Endometrial microvascular endothelial cells (primary cell): ENCODE measurements around the gene ITSN1. TPM values are rescaled to one million over a fixed set of nuclear protein-coding genes. Genes with fewer than 3 reads are reported as not detected.
"Not testable (repeated sequence)": the region's sequence is repeated elsewhere in the genome, so short reads cannot be mapped to it uniquely, and the experiment has no call there.

Experiments used
- in situ Hi-C: cut with HindIII; loops from 2 replicates; pipeline ENCODE4 v1.10.0; 2017; ENCODE audit warnings: low sequenced_read_pairs, low pct_unique_long_range_greater_than_20kb; ENCODE audit errors: inconsistent ontology term
- total RNA-seq: library from RNA; depleted of rRNA; stranded (reverse); fragments of >200 nt; gene quantifications from one replicate; pipeline ENCODE4 v1.2.3, GENCODE V29; 2015; ENCODE audit errors: inconsistent ontology term

ITSN1 gene
- total RNA-seq, result 54.2 TPM

DNA sequence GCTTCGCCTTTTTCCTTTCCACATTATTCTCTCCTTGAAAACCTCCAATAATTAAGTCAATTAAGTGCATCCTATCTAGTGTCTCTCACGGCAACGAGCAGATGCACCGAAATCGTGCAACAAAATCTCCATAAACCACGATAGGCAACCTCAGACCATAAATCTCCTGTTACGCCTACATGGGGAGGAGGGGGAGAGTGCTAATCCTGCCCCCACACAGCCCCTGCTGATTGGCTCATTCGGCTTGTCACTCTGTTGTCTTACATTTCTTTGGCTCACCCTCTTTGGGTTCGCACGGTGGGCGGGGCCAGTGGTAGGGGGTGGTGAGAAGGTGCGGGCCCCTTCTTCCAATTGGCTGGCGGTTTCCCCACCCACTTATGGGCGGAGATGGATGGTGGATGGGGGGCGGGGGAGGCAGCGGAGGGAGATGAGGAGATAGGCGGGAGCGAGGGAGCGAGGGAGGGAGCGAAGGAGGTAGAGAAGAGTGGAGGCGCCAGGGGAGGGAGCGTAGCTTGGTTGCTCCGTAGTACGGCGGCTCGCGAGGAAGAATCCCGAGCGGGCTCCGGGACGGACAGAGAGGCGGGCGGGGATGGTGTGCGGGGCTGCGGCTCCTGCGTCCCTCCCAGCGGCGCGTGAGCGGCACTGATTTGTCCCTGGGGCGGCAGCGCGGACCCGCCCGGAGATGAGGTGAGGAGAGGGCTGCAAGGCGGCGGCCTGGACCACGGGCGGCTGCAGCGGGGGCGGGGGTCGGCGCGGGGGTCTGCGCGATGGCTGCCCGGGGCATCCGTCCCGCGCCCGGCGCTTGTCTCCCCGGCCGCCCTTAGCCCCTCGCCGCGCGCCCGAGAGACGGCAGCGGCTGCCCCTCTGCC, at the start of gene ITSN1:
TSS of gene ITSN1 (plus strand) at position 475 of the 869 bp plus-strand sequence. CDS start 76,328 bp downstream, outside the sequence.
- in situ Hi-C loops, result no loop called here

DNA sequence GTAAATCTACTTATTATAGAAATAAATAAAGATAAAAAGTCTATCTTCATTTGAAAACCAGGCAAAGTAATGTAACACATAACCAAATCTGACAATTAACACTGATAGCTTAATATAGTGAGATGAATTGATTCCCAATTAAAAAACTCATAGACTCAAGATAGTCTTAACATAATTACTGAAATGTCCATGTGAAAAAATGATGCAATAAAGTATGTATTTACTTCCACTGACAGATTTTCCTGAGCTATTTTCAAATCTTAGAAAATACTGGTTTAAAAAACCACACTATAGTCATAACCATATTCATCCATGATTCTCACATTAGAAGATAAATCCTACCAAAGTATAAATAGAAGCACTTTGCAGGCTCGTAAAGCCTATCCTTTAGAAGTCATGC, 44.2 kb upstream of the ITSN1 start:
- in situ Hi-C loops, result no loop called here

DNA sequence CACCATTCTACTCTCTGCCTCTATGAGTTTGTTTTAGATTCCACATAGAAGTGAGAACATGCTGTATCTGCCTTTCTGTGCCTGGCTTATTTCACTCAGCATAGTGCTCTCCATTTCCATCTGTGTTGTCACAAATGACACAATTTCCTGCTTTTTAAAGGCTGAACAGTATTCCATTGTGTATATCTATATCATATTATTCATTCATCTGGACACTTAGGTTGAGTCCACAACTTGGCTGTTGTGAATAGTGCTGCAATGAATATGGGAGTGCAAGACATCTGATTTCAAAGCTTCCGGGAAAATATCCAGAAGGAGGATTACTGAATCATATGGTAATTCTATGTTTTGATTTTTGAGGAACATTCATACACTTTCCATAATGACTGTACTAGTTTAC, 33.7 kb upstream of the ITSN1 start:
- in situ Hi-C loops, result no loop called here

DNA sequence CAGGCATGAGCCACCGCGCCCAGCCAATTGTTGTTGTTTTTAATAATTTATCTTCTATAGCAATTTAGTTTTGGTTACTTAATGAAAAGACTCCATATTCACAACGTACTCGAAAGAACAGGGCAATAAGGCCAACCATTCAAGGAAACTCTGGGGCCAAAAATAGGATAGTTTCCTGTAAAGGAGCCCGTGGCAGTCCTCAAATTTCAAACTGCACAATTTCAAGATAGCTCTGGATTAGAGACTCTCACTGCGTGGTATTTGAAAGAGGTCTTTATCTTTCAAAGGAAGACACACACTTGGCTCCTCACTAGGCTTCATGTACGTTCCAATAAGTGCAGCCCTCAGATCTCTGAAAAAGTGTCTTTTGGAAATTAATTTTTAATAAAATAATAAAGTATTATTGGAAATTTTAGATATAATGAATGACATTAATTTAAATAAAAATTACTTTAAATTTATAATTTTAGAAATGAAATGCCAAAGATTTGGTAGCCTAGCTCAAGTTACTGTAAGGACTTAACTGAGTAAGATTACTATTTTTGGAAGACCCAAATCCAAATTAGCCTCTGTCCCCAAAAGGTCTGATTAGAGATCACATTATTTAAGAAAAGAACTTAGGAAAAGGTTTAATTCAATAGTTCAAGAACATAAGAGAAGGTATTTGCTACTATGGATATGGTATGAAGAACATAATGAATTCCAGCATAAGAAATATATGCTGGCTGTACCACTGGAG, 31.1 kb upstream of the ITSN1 start:
- in situ Hi-C loops, result no loop called here

DNA sequence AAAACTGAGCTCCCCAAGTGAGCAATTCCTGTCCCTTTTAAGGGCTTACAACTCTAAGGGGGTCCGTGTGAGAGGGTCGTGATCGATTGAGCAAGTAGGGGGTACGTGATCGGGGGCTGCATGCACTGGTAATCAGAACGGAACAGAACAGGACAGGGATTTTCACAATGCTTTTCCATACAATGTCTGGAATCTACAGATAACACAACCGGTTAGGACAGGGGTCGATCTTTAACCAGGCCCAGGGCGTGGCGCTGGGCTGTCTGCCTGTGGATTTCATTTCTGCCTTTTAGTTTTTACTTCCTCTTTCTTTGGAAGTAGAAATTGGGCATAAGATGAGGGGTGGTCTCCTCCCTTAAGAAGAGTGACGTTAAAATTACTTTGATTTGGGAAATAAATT, 24.7 kb upstream of the ITSN1 start:
- in situ Hi-C loops, result not testable (repeated sequence)

DNA sequence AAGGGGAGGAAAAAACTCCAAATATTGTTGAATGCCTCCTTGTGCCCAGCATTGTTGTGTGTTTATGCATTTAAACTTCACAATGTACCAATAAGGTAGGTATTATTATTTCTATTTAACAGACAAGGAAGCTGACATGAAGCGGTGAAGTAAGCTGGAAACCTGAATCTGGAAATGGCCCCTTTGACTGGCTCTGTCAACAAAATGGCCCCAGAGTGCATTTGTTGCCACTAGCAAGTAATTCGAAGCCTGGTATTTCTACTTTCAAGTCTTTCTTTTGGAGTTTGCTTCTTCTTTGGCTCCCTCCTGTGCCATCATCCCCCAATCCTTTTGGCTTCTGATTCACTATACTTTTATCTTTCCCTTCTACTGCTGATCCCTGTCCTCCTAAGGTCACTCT, 23.9 kb upstream of the ITSN1 start:
- in situ Hi-C loops, result no loop called here

DNA sequence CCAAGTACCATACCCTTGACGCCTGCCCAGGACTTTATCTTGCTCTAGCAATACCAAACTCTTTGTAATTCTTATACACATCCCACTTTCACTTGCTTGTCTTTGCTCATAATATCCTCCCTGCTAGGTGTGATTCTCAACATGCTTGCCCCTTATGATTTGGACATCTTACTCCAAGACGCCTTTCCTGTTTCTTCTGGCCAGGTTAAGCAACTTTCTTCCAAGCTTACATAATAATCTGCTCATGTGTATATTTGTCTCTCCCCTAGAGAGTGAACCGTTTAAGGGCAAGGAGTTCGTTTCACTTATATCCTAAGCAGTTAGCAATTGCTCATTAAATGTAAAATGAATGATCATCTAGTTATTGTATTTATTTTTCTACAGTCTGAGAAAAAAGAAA, 22.6 kb upstream of the ITSN1 start:
- in situ Hi-C loops, result no loop called here

DNA sequence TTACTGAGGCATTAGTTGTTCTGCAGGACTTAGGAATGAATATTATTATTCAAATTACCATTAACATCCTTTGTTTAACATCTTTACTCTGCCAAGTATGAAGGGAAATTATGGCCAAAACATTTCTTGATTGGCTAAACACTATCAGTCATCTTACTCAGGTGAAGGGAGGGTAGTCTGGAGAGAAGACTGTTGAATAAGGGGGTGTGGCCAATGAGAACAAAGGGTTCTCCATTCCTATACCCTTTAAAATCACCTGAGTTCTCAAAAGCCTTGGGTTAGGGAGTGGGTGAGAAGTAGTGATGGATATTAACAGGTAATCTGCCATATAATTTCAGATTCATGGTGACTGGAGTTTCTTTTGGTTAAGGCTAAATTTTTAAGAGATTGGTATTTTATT, 20.0 kb upstream of the ITSN1 start:
- in situ Hi-C loops, result no loop called here

DNA sequence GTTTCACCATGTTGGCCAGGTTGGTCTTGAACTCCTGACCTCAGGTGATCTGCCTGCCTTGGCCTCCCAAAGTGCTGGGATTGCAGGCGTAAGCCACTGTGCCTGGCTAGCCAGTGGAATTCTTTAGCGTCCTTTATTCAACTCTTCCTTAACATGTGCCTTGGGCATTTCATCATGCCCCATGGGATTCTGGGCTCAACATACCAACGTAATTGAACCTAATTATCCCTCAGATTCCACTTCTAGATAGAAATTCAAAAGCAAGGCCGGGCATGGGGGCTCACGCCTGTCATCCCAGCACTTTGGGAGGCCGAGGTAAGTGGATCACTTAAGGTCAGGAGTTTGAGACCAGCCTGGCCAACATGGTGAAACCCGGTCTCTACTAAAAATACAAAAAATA, 16.1 kb upstream of the ITSN1 start:
- in situ Hi-C loops, result not testable (repeated sequence)

DNA sequence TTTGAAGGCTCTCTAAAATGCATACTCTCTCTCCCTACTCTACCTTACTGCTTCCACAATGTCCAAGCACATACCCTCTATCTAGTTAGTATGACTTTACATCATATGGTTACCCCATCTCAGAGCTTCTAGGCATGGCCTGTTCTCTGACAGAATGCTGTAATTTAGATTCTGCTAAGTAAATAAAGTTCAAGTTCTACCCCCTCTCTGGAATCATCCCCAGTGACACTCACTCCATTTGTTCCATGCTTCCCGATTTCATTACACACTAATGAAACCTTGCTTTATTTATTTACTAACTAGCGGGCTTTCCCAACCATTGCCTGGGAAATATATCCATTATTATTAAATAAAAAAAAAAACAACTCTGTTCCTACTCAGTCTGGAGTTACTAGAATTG, 8.0 kb upstream of the ITSN1 start:
- in situ Hi-C loops, result no loop called here

DNA sequence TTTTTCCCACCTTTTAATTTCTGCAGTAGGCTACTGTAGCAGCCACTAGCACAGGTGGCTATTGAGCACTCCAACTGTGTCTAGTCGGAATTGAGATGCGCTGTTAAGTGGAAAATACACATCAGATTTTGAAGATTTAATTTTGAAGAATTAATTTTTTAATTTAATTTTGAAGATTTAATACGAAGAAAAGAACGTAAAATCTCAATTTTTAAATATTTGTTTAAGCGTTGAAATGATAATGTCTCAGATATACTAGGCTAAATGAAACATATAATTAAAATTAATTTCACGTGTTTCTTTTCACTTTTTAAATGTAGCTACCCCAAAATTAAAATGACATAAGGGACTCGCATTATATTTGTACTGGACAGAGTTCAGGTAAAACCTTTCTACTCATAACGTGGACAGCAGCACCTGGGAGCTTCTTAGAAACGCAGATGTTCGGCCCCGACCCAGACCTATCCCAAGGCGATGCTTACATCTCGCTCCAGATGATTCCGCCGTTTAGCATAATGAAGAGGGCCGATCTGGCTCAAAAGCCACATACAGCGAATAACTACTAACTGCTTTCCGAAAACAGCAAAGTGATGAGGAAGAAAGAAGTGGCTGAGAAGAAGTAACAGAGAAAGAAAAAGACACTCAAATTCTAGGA, 1.5 kb upstream of the ITSN1 start:
- in situ Hi-C loops, result no loop called here

DNA sequence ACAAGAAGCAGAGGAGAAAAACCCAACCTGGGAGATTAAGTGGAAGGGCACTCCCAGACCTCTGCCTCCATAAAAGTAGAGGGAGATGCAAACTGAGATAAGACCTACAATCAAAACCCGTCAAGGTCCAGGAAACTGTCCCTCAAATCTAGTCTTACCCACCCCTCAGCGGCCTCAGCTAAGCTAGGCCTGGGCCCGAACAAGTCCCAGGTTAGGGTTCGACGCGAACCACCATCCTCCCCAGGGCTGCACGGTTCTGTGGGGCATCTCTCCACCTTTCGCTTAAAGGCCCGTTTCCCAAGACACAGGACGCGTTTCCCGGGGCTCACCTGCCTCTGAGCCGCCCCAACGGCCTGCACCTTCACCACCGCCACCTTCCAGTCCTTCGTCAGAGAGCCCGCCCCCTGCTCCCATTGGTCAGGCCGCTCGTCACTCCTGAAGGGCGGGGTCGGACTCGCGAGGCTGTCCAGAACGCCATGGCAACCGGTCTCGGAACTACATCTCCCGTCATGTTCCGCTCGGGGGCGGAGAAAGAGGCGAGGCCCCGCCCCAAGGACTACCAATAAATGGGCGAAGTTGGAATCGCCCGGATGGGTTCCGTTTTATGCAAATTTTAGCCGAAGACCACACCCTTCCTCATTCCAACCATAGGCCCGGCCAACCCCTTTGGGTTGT, 812 bp upstream of the ITSN1 start, which contains the start of gene CRYZL1:
TSS of gene CRYZL1 (minus strand) at position 390 of the 675 bp plus-strand sequence. CDS start 10,190 bp downstream, outside the sequence.
- in situ Hi-C loops, result no loop called here

DNA sequence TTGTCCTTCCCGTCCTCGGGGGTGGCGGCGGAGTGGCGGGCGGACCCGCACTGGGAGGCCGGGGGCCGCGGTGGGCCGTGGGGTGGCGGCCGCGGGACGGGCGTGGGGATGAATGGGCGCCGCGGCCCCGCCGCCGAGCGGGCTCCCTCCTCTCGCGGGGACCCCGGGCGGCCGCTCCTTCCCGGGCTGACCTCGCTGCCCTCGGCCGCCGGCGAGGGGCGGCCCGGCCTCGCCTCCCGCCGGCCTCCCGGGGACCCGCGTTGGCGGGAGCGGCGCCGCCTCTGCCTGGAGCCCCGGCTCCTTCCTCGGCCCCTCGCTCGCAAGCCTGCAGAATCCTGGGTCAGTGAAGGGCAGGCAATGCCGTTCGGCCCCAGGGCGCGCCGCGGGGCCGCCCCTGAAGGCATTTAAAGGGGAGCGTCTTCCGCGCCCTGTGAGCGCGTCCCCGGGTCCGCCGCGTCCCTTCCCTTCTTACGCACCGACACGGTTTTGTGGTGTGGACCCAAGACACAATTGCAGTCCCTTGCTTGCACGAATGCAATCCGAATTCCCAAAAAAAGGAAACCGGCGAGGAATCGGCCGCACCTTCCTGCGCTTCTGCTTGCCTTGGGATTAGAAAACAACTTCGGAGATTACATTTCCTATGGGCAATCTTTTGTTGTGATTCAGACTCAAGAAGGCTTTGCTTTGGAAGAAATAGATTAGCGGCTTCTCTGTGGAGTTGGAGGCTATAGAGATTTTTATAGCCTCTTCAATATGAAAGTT, 776 bp downstream of the ITSN1 start:
- in situ Hi-C loops, result no loop called here

DNA sequence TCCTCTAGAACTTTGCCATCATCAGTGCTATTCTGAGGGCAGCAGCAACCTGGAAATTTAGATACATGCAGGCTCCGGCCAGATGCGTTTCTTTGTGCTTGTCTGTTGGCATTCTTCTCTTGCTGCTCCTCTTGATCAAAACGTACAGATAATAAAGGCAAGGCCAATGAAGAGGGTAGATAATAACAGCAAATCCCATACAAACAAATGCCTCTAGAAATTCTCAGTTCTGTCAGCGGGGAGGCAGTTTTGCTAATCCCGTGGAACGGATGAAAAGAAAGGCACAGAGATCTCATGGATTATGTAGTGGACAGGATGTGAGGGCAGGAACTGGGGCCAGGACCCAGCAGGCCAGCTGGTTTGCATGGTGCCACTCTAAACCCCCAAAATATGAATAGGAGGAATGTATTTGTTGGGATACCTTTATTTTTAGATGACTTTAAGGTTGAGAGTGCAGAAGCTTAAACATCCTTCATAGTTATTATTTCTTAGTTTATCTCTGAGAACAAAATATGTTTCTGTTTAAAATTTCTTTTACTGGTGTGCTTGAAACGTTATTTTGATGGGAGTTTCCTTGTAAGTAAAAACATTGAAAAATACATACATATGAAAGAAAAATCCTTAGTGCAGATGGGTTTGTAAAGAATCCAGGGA, 1.5 kb downstream of the ITSN1 start:
- in situ Hi-C loops, result no loop called here

DNA sequence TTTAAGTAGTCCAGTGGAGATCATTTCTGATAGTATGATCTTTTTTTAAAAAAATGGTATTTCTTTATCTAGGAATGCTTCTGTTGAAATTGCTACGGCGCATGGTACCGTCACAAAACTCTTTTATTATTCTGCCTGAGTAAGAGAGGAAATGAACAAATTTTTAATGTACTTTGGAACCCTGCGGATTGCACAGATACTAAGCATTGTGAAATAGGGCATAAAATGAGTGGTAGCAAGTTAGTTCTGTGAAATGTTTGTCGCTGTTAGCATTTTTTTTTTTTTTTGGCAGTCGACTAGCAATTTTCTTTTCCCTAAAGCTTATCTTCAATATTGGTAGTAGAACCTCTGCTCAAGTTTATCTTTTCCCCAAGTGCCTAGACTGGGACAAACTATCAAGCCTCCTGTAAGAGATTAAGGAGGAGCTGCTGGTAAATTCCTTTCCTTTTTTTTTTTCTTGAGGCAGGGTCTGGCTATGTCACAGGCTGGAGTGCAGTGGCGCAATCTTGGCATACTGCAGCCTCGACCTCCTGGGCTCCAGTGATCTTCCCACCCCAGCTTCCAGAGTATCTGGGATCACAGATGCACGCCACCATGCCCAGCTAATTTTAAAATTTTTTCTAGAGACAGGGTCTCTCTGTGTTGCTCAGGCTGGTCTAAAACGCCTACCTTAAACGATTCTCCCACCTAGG, 2.2 kb downstream of the ITSN1 start:
- in situ Hi-C loops, result no loop called here

DNA sequence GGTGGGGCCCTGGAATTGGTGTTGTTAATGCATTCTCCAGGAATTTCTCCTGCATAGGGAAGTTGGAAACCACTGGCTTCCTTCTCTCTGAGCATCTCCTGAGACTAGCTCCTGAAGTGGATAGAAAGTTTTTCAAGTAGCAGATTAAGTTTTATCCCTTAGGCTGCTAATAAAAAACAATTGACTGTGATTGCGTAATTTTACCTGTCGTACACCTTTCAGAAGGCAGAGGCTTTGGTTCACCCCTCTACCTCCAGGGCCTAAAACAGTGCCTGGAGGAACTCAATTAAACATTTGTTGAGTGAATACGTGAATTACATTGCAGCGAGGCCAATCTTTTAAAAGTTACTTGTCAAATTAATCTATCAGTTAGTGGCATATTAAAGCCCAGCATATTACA, 3.4 kb downstream of the ITSN1 start:
- in situ Hi-C loops, result no loop called here

DNA sequence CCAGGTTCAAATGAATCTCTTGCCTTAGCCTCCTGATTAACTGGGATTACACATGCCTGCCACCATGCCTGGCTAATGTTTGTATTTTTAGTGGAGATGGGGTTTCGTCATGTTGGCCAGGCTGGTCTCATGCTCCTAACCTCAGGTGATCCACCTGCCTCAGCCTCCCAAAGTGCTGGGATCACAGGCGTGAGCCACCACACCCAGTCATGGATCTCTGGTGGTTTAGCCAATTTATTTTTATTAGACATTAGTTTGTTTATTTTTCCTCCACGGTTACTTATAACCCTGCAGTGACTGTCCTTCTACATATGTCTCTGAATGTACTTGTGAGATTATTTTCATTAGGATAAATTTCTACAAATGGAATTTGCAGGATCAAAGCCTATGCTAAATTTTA, 5.3 kb downstream of the ITSN1 start:
- in situ Hi-C loops, result no loop called here
